Brain microvascular endothelial cell (primary cell): ENCODE data around the gene P2RY13.
A peak's percentile ranks its signal among the peaks of the same experiment; 100 is the strongest.

Source experiments
- DNase-seq: peaks from one replicate; pipeline ENCODE4 v3.0.0-alpha.2; 2020
- H3K27ac ChIP-seq: fragments of 250-450 bp; sonication (Bioruptor Pico); 2 replicates; pipeline ENCODE4 v1.5.1; 2020; ENCODE audit warnings: mild to moderate bottlenecking, moderate library complexity
- H3K27me3 ChIP-seq: fragments of 250-450 bp; sonication (Bioruptor Pico); replicated peaks from 2 replicates; pipeline ENCODE4 v1.5.1; 2020; ENCODE audit warnings: mild to moderate bottlenecking
- H3K36me3 ChIP-seq: fragments of 250-450 bp; sonication (Bioruptor Pico); replicated peaks from 2 replicates; pipeline ENCODE4 v1.5.1; 2020; ENCODE audit warnings: mild to moderate bottlenecking
- H3K4me3 ChIP-seq: 2 replicates; pipeline ENCODE4 v1.5.1; 2011; ENCODE audit warnings: low read depth, mild to moderate bottlenecking, control low read depth, low read length, moderate library complexity
- CTCF ChIP-seq: IDR thresholded peaks from 2 replicates; pipeline ENCODE4 v1.5.1; 2011; ENCODE audit warnings: low read depth, mild to moderate bottlenecking, moderate library complexity, low read length, control low read depth, inconsistent platforms; ENCODE audit errors: missing control alignments
- in situ Hi-C: cut with HindIII; loops from 2 replicates; pipeline ENCODE4 v1.10.0; 2017; ENCODE audit warnings: low sequenced_read_pairs, low pct_ligation_motif_present

Gene P2RY13

GRCh38 chr3:151319628-151320027 lies 9.7 kb downstream of the P2RY13 start:
- H3K27ac ChIP-seq = no peak overlapping the region

GRCh38 chr3:151318991-151319390 lies 10.4 kb downstream of the P2RY13 start:
- in situ Hi-C loops = no loop called here
- no peak overlapping the region for H3K4me3 ChIP-seq
- H3K27me3 ChIP-seq = no peaks in the 10 kb centered on the region
- no peak for DNase-seq
- no peaks in the 10 kb centered on the region for H3K36me3 ChIP-seq
- no peak for TF ChIP-seq CTCF
- no peak overlapping the region for H3K27ac ChIP-seq

More at GRCh38 chr3:151319628-151320027, 9.7 kb downstream of the P2RY13 start:
- DNase-seq = no peak
- no peaks in the 10 kb centered on the region for H3K36me3 ChIP-seq
- no peaks in the 10 kb centered on the region for H3K27me3 ChIP-seq
- in situ Hi-C loops = no loop called here
- TF ChIP-seq CTCF = no peak
- no peak overlapping the region for H3K4me3 ChIP-seq

- Histone ChIP-seq H3K4me3 (no peak overlapping the region), H3K27ac (no peak overlapping the region), H3K27me3 (no peaks in the 10 kb centered on the region), H3K36me3 (no peaks in the 10 kb centered on the region)
- TF ChIP-seq CTCF = no peak
- in situ Hi-C loops = no loop called here
- DNase-seq = no peak
Observed at GRCh38 chr3:151318313-151318712, 11.0 kb downstream of the P2RY13 start.

- no peak within 1 kb of the TSS for H3K4me3 ChIP-seq
- in situ Hi-C loops = no loop called here
- H3K27ac ChIP-seq = no peak within 1 kb of the TSS
- DNase-seq = no peak
- no peak for TF ChIP-seq CTCF
- H3K36me3 ChIP-seq = no peaks in the 10 kb centered on the region
- no peaks in the 10 kb centered on the region for H3K27me3 ChIP-seq
Observed at GRCh38 chr3:151316267-151316991, 12.9 kb downstream of the P2RY13 start, which contains the start of gene GPR87. TSS of gene GPR87 (minus strand) at chr3:151316820. CDS start at chr3:151300100, 16,720 bp downstream.

GRCh38 chr3:151315846-151316245 lies 13.5 kb downstream of the P2RY13 start:
- TF ChIP-seq CTCF = no peak
- no peak overlapping the region for H3K4me3 ChIP-seq

GRCh38 chr3:151315136-151315535 lies 14.2 kb downstream of the P2RY13 start:
- peak overlapping the region; percentile 12 for H3K27ac ChIP-seq
- in situ Hi-C loops = no loop called here
- no peak for TF ChIP-seq CTCF
- H3K27me3 ChIP-seq = no peaks in the 10 kb centered on the region
- no peak for DNase-seq
- no peaks in the 10 kb centered on the region for H3K36me3 ChIP-seq
- H3K4me3 ChIP-seq = no peak overlapping the region

More at GRCh38 chr3:151315846-151316245, 13.5 kb downstream of the P2RY13 start:
- no peak for DNase-seq
- in situ Hi-C loops = no loop called here
- Histone ChIP-seq H3K27me3 (no peaks in the 10 kb centered on the region), H3K27ac (no peak overlapping the region), H3K36me3 (no peaks in the 10 kb centered on the region)
